Fibroblast of mammary gland (primary cell): ENCODE results near the gene TRIM49B.
"Not testable (repeated sequence)": the region's sequence is repeated elsewhere in the genome, so short reads cannot be mapped to it uniquely, and the experiment has no call there.

ENCODE experiments used
- DNase-seq: peaks from one replicate; pipeline ENCODE4 v3.0.0-alpha.2; 2010; ENCODE audit warnings: low read depth
- H3K4me3 ChIP-seq: 2 replicates; pipeline ENCODE4 v1.5.1; 2011; ENCODE audit warnings: low read depth, mild to moderate bottlenecking, low read length, moderate library complexity; ENCODE audit not compliant: control insufficient read depth

The TRIM49B gene

GRCh38 chr11:49028523-49028922, at the start of gene TRIM49B:
TRIM49B (plus strand) TSS chr11:49028823; CDS start chr11:49031600, 2,777 bp downstream.
- not testable (repeated sequence) for DNase-seq, H3K4me3 ChIP-seq

- not testable (repeated sequence) for H3K4me3 ChIP-seq, DNase-seq
These were observed 44.8 kb upstream of the TRIM49B start, which contains the start of gene TRIM51G for GRCh38 chr11:48983785-48984184. TRIM51G (minus strand) TSS chr11:48983885; CDS start chr11:48981695, 2,190 bp downstream.

- not testable (repeated sequence) for DNase-seq, H3K4me3 ChIP-seq
These were observed 19.6 kb downstream of the TRIM49B start for GRCh38 chr11:49048229-49048628.

GRCh38 chr11:49049821-49050220, 21.2 kb downstream of the TRIM49B start:
- H3K4me3 ChIP-seq, DNase-seq: not testable (repeated sequence)

GRCh38 chr11:49059012-49059411, 30.4 kb downstream of the TRIM49B start, which contains the start of gene TRIM64C:
TRIM64C (minus strand) TSS chr11:49059112; CDS start chr11:49059112, 0 bp downstream.
- not testable (repeated sequence) for DNase-seq, H3K4me3 ChIP-seq

GRCh38 chr11:49069897-49070296, 41.3 kb downstream of the TRIM49B start:
- H3K4me3 ChIP-seq, DNase-seq: not testable (repeated sequence)
